Fibroblast of villous mesenchyme (primary cell): ENCODE measurements around the gene ADH1B. TPM values are rescaled to one million over a fixed set of nuclear protein-coding genes. Genes with fewer than 3 reads are reported as not detected.

ENCODE experiments used
- DNase-seq: peaks from one replicate; pipeline ENCODE4 v3.0.0-alpha.2; 2010; ENCODE audit warnings: low read depth
- H3K4me3 ChIP-seq: 2 replicates; pipeline ENCODE4 v1.5.1; 2011; ENCODE audit warnings: low read depth, mild to moderate bottlenecking, low read length
- CTCF ChIP-seq: IDR thresholded peaks from 2 replicates; pipeline ENCODE4 v1.5.1; 2012; ENCODE audit warnings: low read depth, mild to moderate bottlenecking, low read length; ENCODE audit not compliant: insufficient read depth
- total RNA-seq: library from RNA; depleted of rRNA; stranded (reverse); fragments of >200 nt; gene quantifications from 2 replicates; pipeline ENCODE4 v1.2.3, GENCODE V29; 2012

Gene ADH1B
- total RNA-seq, 1 donor = 0.43 TPM

GRCh38 chr4:99281261-99281660, 39.9 kb downstream of the ADH1B start:
- no peak for TF ChIP-seq CTCF
- no peak for DNase-seq
- H3K4me3 ChIP-seq = no peak overlapping the region

GRCh38 chr4:99276417-99276816, 44.8 kb downstream of the ADH1B start:
- TF ChIP-seq CTCF = no peak
- no peak for DNase-seq

GRCh38 chr4:99275885-99276284, 45.3 kb downstream of the ADH1B start:
- DNase-seq = no peak
- TF ChIP-seq CTCF = no peak
- H3K4me3 ChIP-seq = no peak overlapping the region

More at GRCh38 chr4:99276417-99276816, 44.8 kb downstream of the ADH1B start:
- no peak overlapping the region for H3K4me3 ChIP-seq

- no peak for DNase-seq
- TF ChIP-seq CTCF = no peak
- H3K4me3 ChIP-seq = no peak overlapping the region
Measured at GRCh38 chr4:99275050-99275449, 46.2 kb downstream of the ADH1B start.

GRCh38 chr4:99273704-99274103, 47.5 kb downstream of the ADH1B start:
- TF ChIP-seq CTCF = no peak
- DNase-seq = no peak
- no peak overlapping the region for H3K4me3 ChIP-seq

- peak; percentile 27 for DNase-seq
- TF ChIP-seq CTCF = no peak
- H3K4me3 ChIP-seq = no peak overlapping the region
Measured at GRCh38 chr4:99264927-99265326, 56.3 kb downstream of the ADH1B start.

Other genes with a start within 250 kb of the ADH1B start
- gene ADH5, start 232.6 kb downstream of the ADH1B start, total RNA-seq = 247 and 252 TPM in 2 replicates
- gene ADH4, start 177.1 kb downstream of the ADH1B start, total RNA-seq = not detected in 2 replicates
- under 0.01 TPM in 1 of 2 replicates, not detected in the other for gene ADH6, start 102.2 kb downstream of the ADH1B start, total RNA-seq
- not detected in 2 replicates for gene ADH1A, start 30.4 kb downstream of the ADH1B start, total RNA-seq
- gene ADH1C, start 31.3 kb upstream of the ADH1B start, total RNA-seq = 1.3 TPM in 1 of 2 replicates, not detected in the other
- not detected in 2 replicates for gene ADH7, start 113.9 kb upstream of the ADH1B start, total RNA-seq
- gene C4orf17, start 189.6 kb upstream of the ADH1B start, total RNA-seq = not detected in 2 replicates
- gene TRMT10A, start 242.6 kb upstream of the ADH1B start, total RNA-seq = 4.5 and 5.6 TPM in 2 replicates